Heart right ventricle (tissue), 16 donors: Measurements from ENCODE around the gene ARHGEF6. TPM values are rescaled to one million over a fixed set of nuclear protein-coding genes. Genes with fewer than 3 reads are reported as not detected.

Experiments used
- ATAC-seq, 8 donors: fragments of 200-7000 bp; cut with Tn5 transposase; one replicate each; pipeline ENCODE4 v1.9.1; 2020; ENCODE audit warnings: mild to moderate bottlenecking in 8 of 8, moderate library complexity in 8 of 8, moderate number of reproducible peaks in 1 of 8
- DNase-seq, 2 donors: peaks; one replicate each; pipeline ENCODE4 v3.0.0-alpha.2; 2020
- H3K27ac ChIP-seq, 10 donors: fragments of 200-600 bp; sonication (generic) in 2 of 10; one replicate each; pipeline versions ENCODE4 v1.5.0 to v1.8.0; 2020 to 2022; ENCODE audit warnings: mild to moderate bottlenecking in 3 of 10
- H3K27me3 ChIP-seq, 7 donors: fragments of 200-600 bp; one replicate each; pipeline ENCODE4 v1.8.0; 2021 to 2022; ENCODE audit warnings: mild to moderate bottlenecking in 2 of 7
- H3K36me3 ChIP-seq, 9 donors: fragments of 200-600 bp; sonication (generic) in 1 of 9; one replicate each; pipeline versions ENCODE4 v1.5.0 to v1.8.0; 2020 to 2022; ENCODE audit warnings: mild to moderate bottlenecking in 2 of 9
- H3K4me1 ChIP-seq, 9 donors: fragments of 200-600 bp; sonication (generic) in 1 of 9; one replicate each; pipeline versions ENCODE4 v1.5.0 to v1.8.0; 2020 to 2022; ENCODE audit warnings: mild to moderate bottlenecking in 4 of 9
- H3K4me3 ChIP-seq, 10 donors: fragments of 200-600 bp; sonication (generic) in 2 of 10; one replicate each; pipeline versions ENCODE4 v1.5.0 to v1.8.0; 2020 to 2022; ENCODE audit warnings: mild to moderate bottlenecking in 7 of 10, moderate library complexity in 2 of 10
- H3K9me3 ChIP-seq, 11 donors: fragments of 200-600 bp in 10 of 11; sonication (generic) in 2 of 11; one replicate each; pipeline versions ENCODE4 v1.5.0 to v1.8.0; 2013 to 2022; ENCODE audit warnings: mild to moderate bottlenecking in 2 of 11, control low read depth in 1 of 11, moderate library complexity in 1 of 11
- CTCF ChIP-seq, 9 donors: fragments of 200-600 bp; sonication (generic) in 2 of 9; IDR thresholded peaks; one replicate each; pipeline versions ENCODE4 v1.5.0 to v1.8.0; 2021 to 2022; ENCODE audit warnings: antibody characterized with exemption in 9 of 9, mild to moderate bottlenecking in 5 of 9, moderate library complexity in 1 of 9
- WGBS, 2 donors: extraction: QIAGEN DNeasy Blood & Tissue Kit; methylation state at CpG; one replicate each; pipeline ENCODE4 v1.1.7; 2013; ENCODE audit warnings: inconsistent platforms in 1 of 2; 5-methylcytosine and 5-hydroxymethylcytosine counted together
- intact Hi-C, 10 donors: fragments of 100-400 bp; cut with DNase I; formaldehyde crosslinking; loops; one replicate each; pipeline versions ENCODE4 v1.11.1 to v1.14.2; 2022
- polyA plus RNA-seq, 2 donors: library from polyadenylated mRNA; stranded (reverse); fragments of 200-250 nt; gene quantifications; one replicate each; pipeline ENCODE4 v1.2.3, GENCODE V29; 2013
- total RNA-seq, 10 donors: library from RNA; stranded (reverse); fragmentation: NEBNext Ultra II Directional in 3 of 10; extraction: Animal tissue kit (Norgen Biotek cat#: 25700) in 3 of 10; gene quantifications; one replicate each; pipeline versions ENCODE4 v1.2.1 to v1.2.4, GENCODE V29; 2021 to 2023
- donor health status: Arrhythmogenic right ventricular cardiomyopathy.
- donor health status: ischemic (EF 13 %, LVEDD 7.1; RV severe dilation, severe dysfunction).
- donor health status: healthy with polysubstance abuse.
- donor health status: DM: no; HTN: yes; CAD: no.
- donor health status: DM: no; HTN: no; CAD: no.
- donor health status: ischemic (EF 25% LVEDD 6.9; RV normal size, moderate dysfunction).
- donor health status: ischemic (EF 25% LVEDD 5.7; RV mildly dilated, moderate dysfunction).
- donor health status: healthy.
- donor health status: DM: yes; HTN: yes; CAD: no.
- donor health status: Ischemic cardiomyopathy.
- donor health status: ischemic (EF 35%, LVEDD 5.7; RV mildly dilated, moderate dysfunction).
- donor health status: nonischemic (EF 11% LVEDD 7.7; RV severe dilation, severe dysfunction).
- donor health status: DM: yes; HTN: yes; CAD: no.
- donor health status: PGD.
- donor health status: ischemic (EF 29% LVEDD 5.4; RV normal size, mild dysfunction).
- donor health status: nonischemic (EF 23%, LVEDD 6.1; RV moderate dilation, normal function).

The ARHGEF6 gene
- total and polyA plus RNA-seq, 12 donors = 15.3 to 88.0 (median 50.2) TPM

GRCh38 chrX:136667446-136668168 is 113.1 kb downstream of the ARHGEF6 start:
- no peak for TF ChIP-seq CTCF (IDR thresholded peaks at IDR 0.05)
- ATAC-seq = no peak

GRCh38 chrX:136666088-136666487 is 114.6 kb downstream of the ARHGEF6 start:
- no peak for ATAC-seq
- TF ChIP-seq CTCF (IDR thresholded peaks at IDR 0.05) = no peak
- H3K9me3 ChIP-seq = peaks cover 0 to 15% (median 6%) of the 10 kb centered on the region in 11 donors
- peaks cover 0 to 71% (median 10%) of the 10 kb centered on the region in 9 donors for H3K36me3 ChIP-seq
- intact Hi-C loops = no loop called here
- no peaks in the 10 kb centered on the region for H3K4me1 ChIP-seq
- DNase-seq = no peak
- no peaks in the 10 kb centered on the region for H3K27me3 ChIP-seq
- no peak overlapping the region for H3K4me3 ChIP-seq
- H3K27ac ChIP-seq = no peak overlapping the region
- 82 to 86% methylated on average over 1 of the region's 1 CpG for WGBS, 2 donors

More at GRCh38 chrX:136667446-136668168, 113.1 kb downstream of the ARHGEF6 start:
- Histone ChIP-seq H3K9me3 (peaks cover 0 to 15% (median 6%) of the 10 kb centered on the region in 11 donors), H3K27ac (no peak overlapping the region), H3K36me3 (peaks cover 0 to 85% (median 10%) of the 10 kb centered on the region in 9 donors), H3K4me3 (no peak overlapping the region), H3K27me3 (peaks cover 0 to 5% (median 0%) of the 10 kb centered on the region in 7 donors), H3K4me1 (no peaks in the 10 kb centered on the region)
- DNase-seq = no peak
- WGBS, 2 donors = 94 to 96% methylated on average over 10 of the region's 10 CpGs
- intact Hi-C loops = no loop called here

- Histone ChIP-seq H3K27ac (peak overlapping the region in 1 of 10 donors; percentile 53), H3K27me3 (no peaks in the 10 kb centered on the region), H3K4me1 (no peaks in the 10 kb centered on the region), H3K9me3 (peaks cover 0 to 15% (median 6%) of the 10 kb centered on the region in 11 donors), H3K36me3 (peaks cover 0 to 64% (median 10%) of the 10 kb centered on the region in 9 donors), H3K4me3 (no peak overlapping the region)
- no peak for TF ChIP-seq CTCF (IDR thresholded peaks at IDR 0.05)
- 93 to 94% methylated on average over 6 of the region's 6 CpGs for WGBS, 2 donors
- intact Hi-C loops = no loop called here
- DNase-seq = no peak
- no peak for ATAC-seq
Observed at GRCh38 chrX:136665258-136665900, 115.4 kb downstream of the ARHGEF6 start.

- ATAC-seq (no peak), DNase-seq (no peak)
- peaks cover 0 to 40% (median 10%) of the 10 kb centered on the region in 9 donors for H3K36me3 ChIP-seq
- intact Hi-C loops = no loop called here
- peaks cover 0 to 15% (median 6%) of the 10 kb centered on the region in 11 donors for H3K9me3 ChIP-seq
- H3K27me3 ChIP-seq = no peaks in the 10 kb centered on the region
- H3K27ac ChIP-seq = no peak overlapping the region
- no peak for TF ChIP-seq CTCF (IDR thresholded peaks at IDR 0.05)
- H3K4me1 ChIP-seq = no peaks in the 10 kb centered on the region
- H3K4me3 ChIP-seq = no peak overlapping the region
- WGBS, 2 donors = 94 to 100% methylated on average over 1 of the region's 1 CpG
Observed at GRCh38 chrX:136662976-136663375, 117.8 kb downstream of the ARHGEF6 start.
